ENCODE measurements around the gene ZNF837.
A peak's percentile ranks its signal among the peaks of the same experiment; 100 is the strongest.

DNA sequence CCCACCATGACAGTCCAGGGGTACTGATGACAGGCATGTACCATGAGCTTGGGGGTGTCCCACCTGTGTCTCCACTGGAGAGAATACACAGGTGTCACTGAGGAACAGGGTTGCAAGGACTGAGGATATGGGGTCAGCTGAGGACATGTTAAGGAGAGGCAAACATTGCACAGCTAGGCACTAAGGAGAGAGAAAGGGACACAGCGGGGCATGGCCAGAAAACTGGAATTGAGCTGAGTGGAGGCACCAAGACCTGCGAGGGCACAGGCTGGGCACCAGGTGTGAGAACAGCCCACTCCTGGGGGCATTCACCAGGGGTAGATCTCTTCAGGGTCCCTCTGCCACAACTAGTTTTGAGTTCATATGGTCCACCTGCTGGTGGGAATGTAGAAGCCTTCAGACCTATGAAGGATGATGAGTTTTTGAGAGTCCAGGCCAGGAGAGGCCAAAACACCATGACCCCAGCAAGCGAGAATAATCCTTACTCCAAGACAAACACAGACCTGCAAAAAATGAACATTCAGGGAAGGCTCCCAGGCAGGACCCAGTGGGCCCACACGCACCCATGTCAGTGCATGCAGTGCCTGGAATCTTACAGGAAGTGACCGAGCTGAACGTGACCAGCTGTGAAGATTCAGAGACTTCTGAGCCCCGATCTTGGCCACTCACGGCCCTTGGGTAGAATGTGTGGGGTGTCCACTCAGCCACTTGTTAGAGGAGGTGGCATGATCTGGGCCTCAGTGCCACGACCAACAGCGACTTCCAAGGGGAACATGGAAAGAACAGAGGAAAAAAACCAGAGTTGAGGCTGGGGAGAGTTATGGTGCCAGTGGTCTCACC, 26.2 kb upstream of the ZNF837 start:
- TF ChIP-seq, protein P1, sequence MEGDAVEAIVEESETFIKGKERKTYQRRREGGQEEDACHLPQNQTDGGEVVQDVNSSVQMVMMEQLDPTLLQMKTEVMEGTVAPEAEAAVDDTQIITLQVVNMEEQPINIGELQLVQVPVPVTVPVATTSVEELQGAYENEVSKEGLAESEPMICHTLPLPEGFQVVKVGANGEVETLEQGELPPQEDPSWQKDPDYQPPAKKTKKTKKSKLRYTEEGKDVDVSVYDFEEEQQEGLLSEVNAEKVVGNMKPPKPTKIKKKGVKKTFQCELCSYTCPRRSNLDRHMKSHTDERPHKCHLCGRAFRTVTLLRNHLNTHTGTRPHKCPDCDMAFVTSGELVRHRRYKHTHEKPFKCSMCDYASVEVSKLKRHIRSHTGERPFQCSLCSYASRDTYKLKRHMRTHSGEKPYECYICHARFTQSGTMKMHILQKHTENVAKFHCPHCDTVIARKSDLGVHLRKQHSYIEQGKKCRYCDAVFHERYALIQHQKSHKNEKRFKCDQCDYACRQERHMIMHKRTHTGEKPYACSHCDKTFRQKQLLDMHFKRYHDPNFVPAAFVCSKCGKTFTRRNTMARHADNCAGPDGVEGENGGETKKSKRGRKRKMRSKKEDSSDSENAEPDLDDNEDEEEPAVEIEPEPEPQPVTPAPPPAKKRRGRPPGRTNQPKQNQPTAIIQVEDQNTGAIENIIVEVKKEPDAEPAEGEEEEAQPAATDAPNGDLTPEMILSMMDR (IDR thresholded peaks at IDR 0.05; ENCODE audit: poor library complexity): peak; percentile 35
- TF ChIP-seq EZH2phosphoT487 (IDR thresholded peaks at IDR 0.05; ENCODE audit: low read depth, severe bottlenecking, unreplicated experiment): no peak

All from hepatocyte (in vitro differentiated cells).